ENCODE results near the gene PARS2. TPM values are rescaled to one million over a fixed set of nuclear protein-coding genes. Genes with fewer than 3 reads are reported as not detected.
A peak's percentile ranks its signal among the peaks of the same experiment; 100 is the strongest.

PARS2 gene
- polyA plus RNA-seq, 1 donor, result 7.3 TPM

- H3K4me3 ChIP-seq (ENCODE audit: low read length), result no peak overlapping the region
- no peaks in the 10 kb centered on the region for H3K9me3 ChIP-seq (ENCODE audit: control insufficient read depth, low read depth, low read length)
- no peaks in the 10 kb centered on the region for H3K4me1 ChIP-seq (ENCODE audit: control insufficient read depth, insufficient read depth, low read length)
- WGBS (ENCODE audit: insufficient coverage, low lambda C conversion rate), result 100% methylated on average over 3 of the region's 5 CpGs
- peaks cover 76% of the 10 kb centered on the region for H3K36me3 ChIP-seq (ENCODE audit: control insufficient read depth, insufficient read depth, low read length)
- no peak for DNase-seq
- no peak overlapping the region for H3K27ac ChIP-seq (ENCODE audit: low read length)
- no peaks in the 10 kb centered on the region for H3K27me3 ChIP-seq (ENCODE audit: control insufficient read depth, insufficient read depth, low read length)
Measured at GRCh38 chr1:54736685-54737084, 27.6 kb downstream of the PARS2 start.

- Histone ChIP-seq H3K27me3 (ENCODE audit: control insufficient read depth, insufficient read depth, low read length) (no peaks in the 10 kb centered on the region), H3K36me3 (ENCODE audit: control insufficient read depth, insufficient read depth, low read length) (peaks cover 71% of the 10 kb centered on the region), H3K4me3 (ENCODE audit: low read length) (no peak overlapping the region), H3K27ac (ENCODE audit: low read length) (no peak overlapping the region), H3K4me1 (ENCODE audit: control insufficient read depth, insufficient read depth, low read length) (no peaks in the 10 kb centered on the region), H3K9me3 (ENCODE audit: control insufficient read depth, low read depth, low read length) (peaks cover 9% of the 10 kb centered on the region)
- no peak for DNase-seq
- WGBS (ENCODE audit: insufficient coverage, low lambda C conversion rate), result 100% methylated on average over 1 of the region's 3 CpGs
Measured at GRCh38 chr1:54728027-54728426, 36.3 kb downstream of the PARS2 start.

GRCh38 chr1:54724771-54725170 is 39.6 kb downstream of the PARS2 start:
- no peak for DNase-seq
- peaks cover 9% of the 10 kb centered on the region for H3K9me3 ChIP-seq (ENCODE audit: control insufficient read depth, low read depth, low read length)
- no peaks in the 10 kb centered on the region for H3K4me1 ChIP-seq (ENCODE audit: control insufficient read depth, insufficient read depth, low read length)
- H3K36me3 ChIP-seq (ENCODE audit: control insufficient read depth, insufficient read depth, low read length), result peaks cover 69% of the 10 kb centered on the region
- H3K4me3 ChIP-seq (ENCODE audit: low read length), result no peak overlapping the region
- no CpG with 5 or more reads among the region's 1 CpG for WGBS (ENCODE audit: insufficient coverage, low lambda C conversion rate)
- no peak overlapping the region for H3K27ac ChIP-seq (ENCODE audit: low read length)
- no peaks in the 10 kb centered on the region for H3K27me3 ChIP-seq (ENCODE audit: control insufficient read depth, insufficient read depth, low read length)

GRCh38 chr1:54723985-54724384 is 40.3 kb downstream of the PARS2 start:
- Histone ChIP-seq H3K9me3 (ENCODE audit: control insufficient read depth, low read depth, low read length) (peaks cover 9% of the 10 kb centered on the region), H3K36me3 (ENCODE audit: control insufficient read depth, insufficient read depth, low read length) (peaks cover 66% of the 10 kb centered on the region), H3K4me1 (ENCODE audit: control insufficient read depth, insufficient read depth, low read length) (no peaks in the 10 kb centered on the region), H3K27me3 (ENCODE audit: control insufficient read depth, insufficient read depth, low read length) (no peaks in the 10 kb centered on the region), H3K27ac (ENCODE audit: low read length) (no peak overlapping the region), H3K4me3 (ENCODE audit: low read length) (no peak overlapping the region)
- no peak for DNase-seq

GRCh38 chr1:54721719-54722118 is 42.6 kb downstream of the PARS2 start:
- peaks cover 9% of the 10 kb centered on the region for H3K9me3 ChIP-seq (ENCODE audit: control insufficient read depth, low read depth, low read length)
- no peak for DNase-seq
- H3K4me1 ChIP-seq (ENCODE audit: control insufficient read depth, insufficient read depth, low read length), result no peaks in the 10 kb centered on the region
- H3K4me3 ChIP-seq (ENCODE audit: low read length), result no peak overlapping the region
- H3K27ac ChIP-seq (ENCODE audit: low read length), result no peak overlapping the region
- peaks cover 70% of the 10 kb centered on the region for H3K36me3 ChIP-seq (ENCODE audit: control insufficient read depth, insufficient read depth, low read length)
- no peaks in the 10 kb centered on the region for H3K27me3 ChIP-seq (ENCODE audit: control insufficient read depth, insufficient read depth, low read length)

- Histone ChIP-seq H3K27ac (ENCODE audit: low read length) (no peak overlapping the region), H3K4me3 (ENCODE audit: low read length) (peak overlapping the region; percentile 79), H3K9me3 (ENCODE audit: control insufficient read depth, low read depth, low read length) (no peaks in the 10 kb centered on the region), H3K36me3 (ENCODE audit: control insufficient read depth, insufficient read depth, low read length) (peaks cover 27% of the 10 kb centered on the region), H3K4me1 (ENCODE audit: control insufficient read depth, insufficient read depth, low read length) (peaks cover 7% of the 10 kb centered on the region), H3K27me3 (ENCODE audit: control insufficient read depth, insufficient read depth, low read length) (no peaks in the 10 kb centered on the region)
- WGBS (ENCODE audit: insufficient coverage, low lambda C conversion rate), result 23% methylated on average over 4 of the region's 8 CpGs
- DNase-seq, result peak in 1 of 2 donors; percentile 4
Measured at GRCh38 chr1:54716299-54717047, 47.9 kb downstream of the PARS2 start.

- WGBS (ENCODE audit: insufficient coverage, low lambda C conversion rate), result no CpG with 5 or more reads among the region's 51 CpGs
- H3K9me3 ChIP-seq (ENCODE audit: control insufficient read depth, low read depth, low read length), result no peaks in the 10 kb centered on the region
Measured at GRCh38 chr1:54715493-54716298, 48.6 kb downstream of the PARS2 start, which contains the start of gene TTC4. TTC4 (plus strand) TSS chr1:54715861; CDS start chr1:54715909, 48 bp downstream.

GRCh38 chr1:54714881-54715492 is 49.3 kb downstream of the PARS2 start:
- H3K27me3 ChIP-seq (ENCODE audit: control insufficient read depth, insufficient read depth, low read length), result no peaks in the 10 kb centered on the region
- H3K4me1 ChIP-seq (ENCODE audit: control insufficient read depth, insufficient read depth, low read length), result peaks cover 7% of the 10 kb centered on the region
- WGBS (ENCODE audit: insufficient coverage, low lambda C conversion rate), result 60% methylated on average over 1 of the region's 7 CpGs
- H3K27ac ChIP-seq (ENCODE audit: low read length), result no peak overlapping the region
- H3K4me3 ChIP-seq (ENCODE audit: low read length), result peak overlapping the region; percentile 79
- no peak for DNase-seq
- no peaks in the 10 kb centered on the region for H3K9me3 ChIP-seq (ENCODE audit: control insufficient read depth, low read depth, low read length)
- H3K36me3 ChIP-seq (ENCODE audit: control insufficient read depth, insufficient read depth, low read length), result peaks cover 20% of the 10 kb centered on the region

More at GRCh38 chr1:54715493-54716298, 48.6 kb downstream of the PARS2 start, which contains the start of gene TTC4:
- DNase-seq, result peak; percentile 72 to 91
- peak within 1 kb of the TSS; percentile 71 for H3K27ac ChIP-seq (ENCODE audit: low read length)
- H3K27me3 ChIP-seq (ENCODE audit: control insufficient read depth, insufficient read depth, low read length), result no peaks in the 10 kb centered on the region
- peaks cover 23% of the 10 kb centered on the region for H3K36me3 ChIP-seq (ENCODE audit: control insufficient read depth, insufficient read depth, low read length)
- H3K4me1 ChIP-seq (ENCODE audit: control insufficient read depth, insufficient read depth, low read length), result peaks cover 7% of the 10 kb centered on the region
- peak within 1 kb of the TSS; percentile 79 for H3K4me3 ChIP-seq (ENCODE audit: low read length)

- Histone ChIP-seq H3K36me3 (ENCODE audit: control insufficient read depth, insufficient read depth, low read length) (no peaks in the 10 kb centered on the region), H3K4me1 (ENCODE audit: control insufficient read depth, insufficient read depth, low read length) (peaks cover 7% of the 10 kb centered on the region), H3K27ac (ENCODE audit: low read length) (no peak overlapping the region), H3K4me3 (ENCODE audit: low read length) (no peak overlapping the region), H3K9me3 (ENCODE audit: control insufficient read depth, low read depth, low read length) (no peaks in the 10 kb centered on the region), H3K27me3 (ENCODE audit: control insufficient read depth, insufficient read depth, low read length) (no peaks in the 10 kb centered on the region)
- no peak for DNase-seq
- whole genome bisulfite sequencing (ENCODE audit: insufficient coverage, low lambda C conversion rate), result no CpG with 5 or more reads among the region's 10 CpGs
Measured at GRCh38 chr1:54711536-54711935, 52.8 kb downstream of the PARS2 start.

- Histone ChIP-seq H3K27me3 (ENCODE audit: control insufficient read depth, insufficient read depth, low read length) (no peaks in the 10 kb centered on the region), H3K27ac (ENCODE audit: low read length) (no peak overlapping the region), H3K4me1 (ENCODE audit: control insufficient read depth, insufficient read depth, low read length) (peaks cover 7% of the 10 kb centered on the region), H3K36me3 (ENCODE audit: control insufficient read depth, insufficient read depth, low read length) (peaks cover 2% of the 10 kb centered on the region), H3K9me3 (ENCODE audit: control insufficient read depth, low read depth, low read length) (no peaks in the 10 kb centered on the region), H3K4me3 (ENCODE audit: low read length) (no peak overlapping the region)
- no CpG with 5 or more reads among the region's 6 CpGs for WGBS (ENCODE audit: insufficient coverage, low lambda C conversion rate)
- no peak for DNase-seq
Measured at GRCh38 chr1:54710841-54711240, 53.5 kb downstream of the PARS2 start.
